GM12878 (cell line): ENCODE results near the gene IZUMO1R. TPM values are rescaled to one million over a fixed set of nuclear protein-coding genes. Genes with fewer than 3 reads are reported as not detected.

Experiments used
- ATAC-seq: fragments of 200-7000 bp; cut with Tn5 transposase; 3 replicates; pipeline ENCODE4 v1.9.1; 2020; ENCODE audit warnings: mild to moderate bottlenecking, moderate library complexity
- BruUV-seq: library from RNA; stranded (reverse); fragments of 400-500 nt; replicated peaks from 2 replicates; lab custom pipeline; 2021; lab: Mats Ljungman, UMichigan
- CTCF ChIA-PET: fragments of 300-600 bp; sonication (Branson Sonifier 250); formaldehyde crosslinking; extraction: SDS; loops from one replicate; lab custom pipeline; 2021; ENCODE audit warnings: inconsistent platforms; lab: Yijun Ruan, JAX
- POLR2A ChIA-PET: fragments of 350-600 bp; formaldehyde crosslinking; extraction: SDS; loops from one replicate; lab custom pipeline; 2021; ENCODE audit warnings: inconsistent platforms; lab: Charles Lee
- RAD21 ChIA-PET: fragments of 300-600 bp; sonication (Branson Sonifier 250); formaldehyde crosslinking; loops from one replicate; lab custom pipeline; 2023; ENCODE audit warnings: antibody characterized with exemption; ENCODE audit not compliant: unreplicated experiment; lab: Charles Lee
- SMC1A ChIA-PET: fragments of 300-600 bp; sonication (Branson Sonifier 250); formaldehyde crosslinking; loops from one replicate; lab custom pipeline; 2023; ENCODE audit not compliant: unreplicated experiment, uncharacterized antibody; lab: Charles Lee
- DNase-seq: peaks from one replicate; pipeline ENCODE4 v3.0.0-alpha.2; 2011; ENCODE audit warnings: low read depth, low spot score
- FAIRE-seq: peaks from 3 replicates; lab custom pipeline; 2011; peaks lifted over from hg19 to GRCh38; lab: Jason Lieb, UNC
- H2AFZ ChIP-seq: 2 replicates; pipeline ENCODE4 v1.6.0; 2011; ENCODE audit warnings: low read depth, low read length, control low read depth; ENCODE audit not compliant: control insufficient read depth
- H3K27ac ChIP-seq: 2 replicates; pipeline ENCODE4 v1.5.1; 2011; ENCODE audit warnings: control low read depth; ENCODE audit not compliant: control insufficient read depth, insufficient read depth
- H3K27me3 ChIP-seq, 2 experiments: replicated peaks in 1 of 2; 2 replicates each; pipeline versions ENCODE4 v1.6.0 to v1.6.1; 2011; ENCODE audit warnings: low read length in 1 of 2; ENCODE audit not compliant: control insufficient read depth in 2 of 2, insufficient read depth in 2 of 2
- H3K36me3 ChIP-seq, 2 experiments: 2 replicates each; pipeline ENCODE4 v1.5.1; 2011; ENCODE audit warnings: low read length in 1 of 2; ENCODE audit not compliant: control insufficient read depth in 2 of 2, insufficient read depth in 2 of 2
- H3K4me1 ChIP-seq: 2 replicates; pipeline ENCODE4 v1.6.1; 2011; ENCODE audit warnings: mild to moderate bottlenecking, low read length, moderate library complexity, mixed read lengths; ENCODE audit not compliant: control insufficient read depth, insufficient read depth
- H3K4me2 ChIP-seq: 2 replicates; pipeline ENCODE4 v1.6.0; 2011; ENCODE audit warnings: control low read depth; ENCODE audit not compliant: control insufficient read depth, insufficient read depth
- H3K4me3 ChIP-seq: fragments of 200-600 bp; sonication (generic); 2 replicates; pipeline ENCODE4 v1.5.1; 2016
- H3K79me2 ChIP-seq: 2 replicates; pipeline ENCODE4 v1.6.0; 2011; ENCODE audit warnings: low read length; ENCODE audit not compliant: control insufficient read depth, insufficient read depth
- H3K9ac ChIP-seq: 2 replicates; pipeline ENCODE4 v1.8.0; 2011; ENCODE audit warnings: low read length, control low read depth, mixed read lengths; ENCODE audit not compliant: control insufficient read depth, insufficient read depth
- H3K9me3 ChIP-seq: replicated peaks from 3 replicates; pipeline ENCODE4 v1.5.1; 2011; ENCODE audit warnings: mild to moderate bottlenecking, low read length; ENCODE audit not compliant: control insufficient read depth, insufficient read depth
- H4K20me1 ChIP-seq: 2 replicates; pipeline ENCODE4 v1.6.0; 2011; ENCODE audit not compliant: control insufficient read depth, insufficient read depth
- BACH1 ChIP-seq: fragments of 450-650 bp; IDR thresholded peaks from 2 replicates; pipeline ENCODE4 v1.6.1; 2017; ENCODE audit warnings: mild to moderate bottlenecking, borderline replicate concordance
- BRCA1 ChIP-seq: IDR thresholded peaks from 2 replicates; pipeline ENCODE4 v1.6.1; 2011; ENCODE audit warnings: low read depth, low read length, improper control_type of control experiment
- CBFB ChIP-seq: IDR thresholded peaks from 2 replicates; pipeline ENCODE4 v1.6.1; 2016; ENCODE audit warnings: antibody characterized with exemption, low read depth
- CHD4 ChIP-seq: fragments of 200-600 bp; sonication (generic); IDR thresholded peaks from 2 replicates; pipeline ENCODE4 v1.6.1; 2016; ENCODE audit warnings: mild to moderate bottlenecking
- FOXK2 ChIP-seq: fragments of 450-650 bp; IDR thresholded peaks from 2 replicates; pipeline ENCODE4 v1.6.1; 2017; ENCODE audit warnings: mild to moderate bottlenecking, moderate library complexity
- GABPA ChIP-seq: IDR thresholded peaks from 2 replicates; pipeline ENCODE4 v1.6.1; 2014; ENCODE audit warnings: antibody characterized with exemption, low read depth, mild to moderate bottlenecking, inconsistent platforms
- GATAD2B ChIP-seq: fragments of 450-650 bp; conservative IDR thresholded peaks from 2 replicates; pipeline ENCODE4 v1.6.1; 2017; ENCODE audit warnings: low read depth, mild to moderate bottlenecking, moderate library complexity
- HDAC6 ChIP-seq: fragments of 200-600 bp; sonication (generic); IDR thresholded peaks from one replicate; pipeline ENCODE4 v1.8.0; 2017; ENCODE audit warnings: antibody characterized with exemption; ENCODE audit not compliant: unreplicated experiment
- HDGF ChIP-seq: fragments of 450-650 bp; IDR thresholded peaks from 2 replicates; pipeline ENCODE4 v1.6.1; 2016; ENCODE audit warnings: antibody characterized with exemption
- KAT2A ChIP-seq: conservative IDR thresholded peaks from 2 replicates; pipeline ENCODE4 v1.6.1; 2011; ENCODE audit warnings: low read depth, low read length; ENCODE audit not compliant: control insufficient read depth
- MTA2 ChIP-seq: fragments of 450-650 bp; IDR thresholded peaks from 2 replicates; pipeline ENCODE4 v1.6.1; 2016; ENCODE audit warnings: low read depth, mild to moderate bottlenecking, moderate library complexity
- RBBP5 ChIP-seq: fragments of 200-600 bp; sonication (generic); conservative IDR thresholded peaks from 2 replicates; pipeline ENCODE4 v1.6.1; 2016
- SPI1 ChIP-seq: IDR thresholded peaks from 2 replicates; pipeline ENCODE4 v1.6.1; 2011; ENCODE audit warnings: low read depth, mild to moderate bottlenecking, low read length, moderate library complexity, borderline replicate concordance; ENCODE audit not compliant: insufficient read depth
- ZNF274 ChIP-seq: IDR thresholded peaks from one replicate; pipeline ENCODE4 v1.8.0; 2011; ENCODE audit not compliant: insufficient read length, insufficient read depth
- ZSCAN29 ChIP-seq: fragments of 450-650 bp; IDR thresholded peaks from 2 replicates; pipeline ENCODE4 v1.6.1; 2017; ENCODE audit warnings: mild to moderate bottlenecking, moderate library complexity
- WGBS: methylation state at CpG from one replicate; pipeline ENCODE4 v1.1.6; 2016; ENCODE audit warnings: low lambda C conversion rate; ENCODE audit not compliant: insufficient replicate concordance, insufficient coverage; ENCODE audit errors: missing lambda C conversion rate; 5-methylcytosine and 5-hydroxymethylcytosine counted together
- in situ Hi-C: fragments of 300-500 bp; cut with MboI; formaldehyde crosslinking; loops from 9 replicates; pipeline ENCODE4 v1.14.3; 2018; ENCODE audit warnings: mixed read lengths
- intact Hi-C: fragments of 100-400 bp; cut with micrococcal nuclease; formaldehyde crosslinking; loops from one replicate; pipeline ENCODE4 v1.14.2; 2022; ENCODE audit not compliant: unreplicated experiment
- polyA plus RNA-seq, 11 experiments: library from polyadenylated mRNA; depleted of rRNA in 4 of 11; unstranded in 6 of 11; stranded (reverse) in 5 of 11; fragments of >200 nt; fragmentation: Nextera tagmentation in 4 of 11; fragmentation: Illumina TruSeq in 1 of 11; extraction: Ambion mirVana in 4 of 11; extraction: Trizol in 1 of 11; gene quantifications; 1 replicate in 1 of 11; 2 replicates in 10 of 11; pipeline versions ENCODE4 v1.2.1 to v1.2.3, GENCODE V29; 2011 to 2016; ENCODE audit warnings: inconsistent platforms in 2 of 11, missing spikeins in 2 of 11, low read depth in 1 of 11
- total RNA-seq, 4 experiments: library from RNA; depleted of rRNA in 3 of 4; stranded (reverse); fragments of >200 nt in 3 of 4; fragmentation: Illumina TruSeq in 1 of 4; extraction: Trizol in 1 of 4; gene quantifications; 2 replicates each; pipeline versions ENCODE4 v1.2.1 to v1.2.3, GENCODE V29; 2013 to 2021
- TF ChIP-seq, protein P1 (sequence below): fragments of 150-350 bp; IDR thresholded peaks from 2 replicates; pipeline ENCODE4 v1.6.1; 2014; ENCODE audit warnings: mild to moderate bottlenecking, low read depth, low read length
- TF ChIP-seq, protein P2 (sequence below): IDR thresholded peaks from 2 replicates; pipeline ENCODE4 v1.6.1; 2012; ENCODE audit warnings: low read depth, low read length, improper control_type of control experiment
- TF ChIP-seq, protein P3 (sequence below): fragments of 450-650 bp; IDR thresholded peaks from 2 replicates; pipeline ENCODE4 v1.6.1; 2017; ENCODE audit warnings: borderline replicate concordance

The IZUMO1R gene
- total and polyA plus RNA-seq, 10 of the 15 experiments (the other 5 are each of a cell fraction or from before 2014, with no cell fraction given), result not detected

DNA sequence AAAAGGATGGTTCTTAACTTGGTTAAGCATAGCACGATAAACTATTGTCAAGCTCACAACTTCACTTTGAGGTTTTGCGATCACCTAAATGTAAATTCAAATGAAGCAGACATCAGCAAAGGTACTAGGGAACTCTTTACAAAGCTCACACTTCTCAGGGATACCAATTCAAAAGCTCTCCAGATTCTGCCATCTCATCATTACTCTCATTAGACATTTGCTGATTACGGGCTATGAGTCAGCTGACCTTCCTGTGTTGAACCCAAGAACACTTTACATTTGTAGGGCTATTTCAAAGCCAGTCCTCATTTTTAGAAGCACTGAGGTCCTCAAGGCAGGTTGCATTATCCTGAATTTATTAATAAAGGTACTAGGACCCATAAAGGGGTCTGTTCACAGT is 28.4 kb upstream of the IZUMO1R start:
- H3K36me3 ChIP-seq, result no peaks in the 10 kb centered on the region
- SMC1A ChIA-PET, result no interaction called here
- POLR2A ChIA-PET, result no interaction called here
- H3K79me2 ChIP-seq, result no peaks in the 10 kb centered on the region
- no peak for TF ChIP-seq MTA2
- TF ChIP-seq FOXK2, result no peak
- TF ChIP-seq ZNF274, result no peak
- no peak for TF ChIP-seq CHD4
- TF ChIP-seq ZSCAN29, result no peak
- TF ChIP-seq SPI1, result no peak
- TF ChIP-seq CBFB, result no peak
- no peak for TF ChIP-seq BACH1
- no peak for TF ChIP-seq RBBP5
- TF ChIP-seq GATAD2B, result no peak
- TF ChIP-seq, protein P1, sequence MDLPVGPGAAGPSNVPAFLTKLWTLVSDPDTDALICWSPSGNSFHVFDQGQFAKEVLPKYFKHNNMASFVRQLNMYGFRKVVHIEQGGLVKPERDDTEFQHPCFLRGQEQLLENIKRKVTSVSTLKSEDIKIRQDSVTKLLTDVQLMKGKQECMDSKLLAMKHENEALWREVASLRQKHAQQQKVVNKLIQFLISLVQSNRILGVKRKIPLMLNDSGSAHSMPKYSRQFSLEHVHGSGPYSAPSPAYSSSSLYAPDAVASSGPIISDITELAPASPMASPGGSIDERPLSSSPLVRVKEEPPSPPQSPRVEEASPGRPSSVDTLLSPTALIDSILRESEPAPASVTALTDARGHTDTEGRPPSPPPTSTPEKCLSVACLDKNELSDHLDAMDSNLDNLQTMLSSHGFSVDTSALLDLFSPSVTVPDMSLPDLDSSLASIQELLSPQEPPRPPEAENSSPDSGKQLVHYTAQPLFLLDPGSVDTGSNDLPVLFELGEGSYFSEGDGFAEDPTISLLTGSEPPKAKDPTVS, result no peak
- no peak for TF ChIP-seq HDAC6
- TF ChIP-seq KAT2A, result no peak
- TF ChIP-seq, protein P2, sequence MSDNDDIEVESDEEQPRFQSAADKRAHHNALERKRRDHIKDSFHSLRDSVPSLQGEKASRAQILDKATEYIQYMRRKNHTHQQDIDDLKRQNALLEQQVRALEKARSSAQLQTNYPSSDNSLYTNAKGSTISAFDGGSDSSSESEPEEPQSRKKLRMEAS, result no peak
- TF ChIP-seq, protein P3, sequence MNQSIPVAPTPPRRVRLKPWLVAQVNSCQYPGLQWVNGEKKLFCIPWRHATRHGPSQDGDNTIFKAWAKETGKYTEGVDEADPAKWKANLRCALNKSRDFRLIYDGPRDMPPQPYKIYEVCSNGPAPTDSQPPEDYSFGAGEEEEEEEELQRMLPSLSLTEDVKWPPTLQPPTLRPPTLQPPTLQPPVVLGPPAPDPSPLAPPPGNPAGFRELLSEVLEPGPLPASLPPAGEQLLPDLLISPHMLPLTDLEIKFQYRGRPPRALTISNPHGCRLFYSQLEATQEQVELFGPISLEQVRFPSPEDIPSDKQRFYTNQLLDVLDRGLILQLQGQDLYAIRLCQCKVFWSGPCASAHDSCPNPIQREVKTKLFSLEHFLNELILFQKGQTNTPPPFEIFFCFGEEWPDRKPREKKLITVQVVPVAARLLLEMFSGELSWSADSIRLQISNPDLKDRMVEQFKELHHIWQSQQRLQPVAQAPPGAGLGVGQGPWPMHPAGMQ, result no peak
- TF ChIP-seq BRCA1, result no peak
- TF ChIP-seq GABPA, result no peak
- no peak for TF ChIP-seq HDGF
- no TSS peak for BruUV-seq
- DNase-seq (no peak), FAIRE-seq (no peak), ATAC-seq (no peak)
- no peaks in the 10 kb centered on the region for H4K20me1 ChIP-seq
- CTCF ChIA-PET, result interaction anchor here (1.3 to 2.3 kb wide), 3 partner anchors 92 to 246 kb away, joined by 3 to 6 read pairs (median 3); no protein-coding TSS in a partner anchor
- H3K4me3 ChIP-seq, result no peak overlapping the region
- intact Hi-C loops (no loop called here), in situ Hi-C loops (no loop called here)
- H3K9ac ChIP-seq, result no peak overlapping the region
- no peak overlapping the region for H2AFZ ChIP-seq
- no peaks in the 10 kb centered on the region for H3K9me3 ChIP-seq
- 37% methylated on average over 3 of the region's 3 CpGs for WGBS
- RAD21 ChIA-PET, result no interaction called here
- H3K4me1 ChIP-seq, result peaks cover 6% of the 10 kb centered on the region; the same call in 1 of the 2 replicates
- H3K27me3 ChIP-seq, result no peaks in the 10 kb centered on the region
- no peak overlapping the region for H3K4me2 ChIP-seq
- no peak overlapping the region for H3K27ac ChIP-seq
